GM18868 (cell line): ENCODE data around the gene EIF1B.

ENCODE experiments used
- ATAC-seq: cut with Tn5 transposase; IDR thresholded peaks from one replicate; pipeline ENCODE4 v1.9.1; 2021; ENCODE audit warnings: mild to moderate bottlenecking, moderate library complexity; ENCODE audit not compliant: unreplicated experiment

The EIF1B gene

DNA sequence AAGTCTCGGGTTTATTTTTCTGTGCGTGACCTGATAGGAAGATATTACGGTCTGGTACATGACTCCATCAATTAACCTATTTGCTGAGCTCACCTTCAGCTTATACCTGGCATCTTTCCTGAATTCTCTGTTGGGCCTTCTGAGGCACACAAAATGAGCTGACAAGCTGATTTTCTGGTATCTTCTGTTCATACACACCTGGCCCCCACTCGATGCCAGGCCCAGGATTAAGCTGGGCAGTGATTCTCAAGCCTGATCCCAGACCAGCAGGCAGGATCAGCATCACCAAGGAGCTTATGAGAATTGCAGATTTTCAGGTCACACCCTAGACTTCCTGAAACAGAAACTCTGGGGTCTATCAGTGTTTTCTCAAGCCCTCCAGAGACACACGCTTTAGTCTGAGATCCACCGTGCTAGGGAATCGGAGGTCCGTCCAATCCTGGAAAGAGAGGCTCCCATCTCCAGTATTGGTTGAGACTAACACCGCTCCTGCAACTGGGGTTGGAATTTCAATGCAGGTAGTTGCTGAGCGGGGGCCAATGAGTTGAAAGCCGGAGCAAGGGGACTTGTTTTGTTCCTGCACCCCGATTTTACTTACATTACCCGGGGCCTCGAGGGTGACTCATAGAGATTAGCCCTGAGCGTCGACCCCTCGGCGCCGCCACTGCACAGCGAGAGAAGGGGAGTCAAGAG, 636 bp upstream of the EIF1B start:
- peak; percentile 3 for ATAC-seq

- ATAC-seq, result peak; percentile 24
Observed at GRCh38 chr3:40309925-40310695, 603 bp downstream of the EIF1B start.

- no peak for ATAC-seq
Observed at GRCh38 chr3:40310705-40311104, 1.2 kb downstream of the EIF1B start.

DNA sequence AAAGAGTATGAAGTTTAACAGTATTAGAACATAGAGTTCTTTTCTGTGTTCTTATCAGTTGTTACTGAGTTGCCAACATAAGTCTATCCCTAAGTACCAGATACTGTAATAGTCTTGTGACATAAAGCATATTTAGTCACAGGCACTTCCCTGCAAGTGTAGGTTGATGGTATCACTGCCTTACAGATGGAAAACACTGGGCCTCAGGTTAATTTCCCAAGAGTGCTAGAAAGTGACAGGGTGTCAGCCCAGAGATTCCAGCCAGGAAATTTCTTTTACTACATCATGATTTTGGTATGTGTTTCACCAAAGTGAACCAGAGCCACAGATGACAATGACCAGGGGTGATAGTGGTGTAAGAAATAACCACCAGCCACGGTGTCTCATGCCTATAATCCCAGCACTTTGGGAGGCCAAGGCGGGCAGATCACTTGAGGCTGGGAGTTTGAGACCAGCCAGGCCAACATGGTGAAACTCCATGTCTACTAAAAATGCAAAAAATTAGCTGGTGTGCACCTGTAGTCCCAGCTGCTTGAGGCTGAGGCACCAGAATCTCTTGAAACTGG, 3.2 kb downstream of the EIF1B start:
- no peak for ATAC-seq

DNA sequence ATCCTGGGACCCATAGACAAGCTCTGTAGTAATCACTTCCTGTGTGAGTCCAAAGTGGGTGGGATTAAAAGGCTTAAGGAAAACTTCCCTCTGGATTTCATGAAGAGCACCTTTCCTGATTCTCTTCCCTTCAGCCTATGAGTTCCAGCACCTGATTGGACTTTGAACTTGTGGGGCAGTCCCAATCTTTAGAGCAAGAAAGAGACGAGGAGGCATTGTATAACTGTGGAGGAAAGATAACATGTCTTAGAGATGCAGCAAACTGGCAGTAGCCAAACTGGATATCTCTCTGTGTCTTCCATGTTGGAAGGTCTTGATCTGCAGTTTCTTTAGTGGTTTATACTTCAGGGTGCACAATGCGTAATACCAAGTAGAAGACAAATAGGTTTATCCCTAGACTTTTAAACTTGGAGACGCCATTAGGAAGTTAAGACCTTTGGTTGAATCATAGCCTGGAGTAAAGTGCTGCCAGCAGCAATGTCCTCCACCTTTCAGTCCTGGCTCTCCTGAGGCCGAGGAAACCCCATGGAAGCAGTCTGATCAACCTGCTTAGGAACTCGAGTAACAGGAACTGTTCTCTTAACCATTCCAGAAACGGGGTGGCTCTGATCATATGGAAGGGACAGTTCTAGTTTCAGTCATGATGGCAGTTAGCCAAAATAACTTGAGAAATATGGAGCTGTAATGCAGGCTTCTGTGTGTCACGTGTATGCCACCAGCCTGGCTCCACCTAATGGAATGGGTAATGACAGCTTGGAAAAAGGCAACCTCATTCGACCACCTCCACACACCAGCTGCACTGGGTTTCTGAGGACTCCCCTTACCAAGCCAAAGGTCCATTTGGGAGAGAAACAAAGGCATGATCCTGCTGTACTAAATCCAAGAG, 4.7 kb downstream of the EIF1B start:
- no peak for ATAC-seq

GRCh38 chr3:40317061-40317855, 7.8 kb downstream of the EIF1B start:
- ATAC-seq, result peak; percentile 87

DNA sequence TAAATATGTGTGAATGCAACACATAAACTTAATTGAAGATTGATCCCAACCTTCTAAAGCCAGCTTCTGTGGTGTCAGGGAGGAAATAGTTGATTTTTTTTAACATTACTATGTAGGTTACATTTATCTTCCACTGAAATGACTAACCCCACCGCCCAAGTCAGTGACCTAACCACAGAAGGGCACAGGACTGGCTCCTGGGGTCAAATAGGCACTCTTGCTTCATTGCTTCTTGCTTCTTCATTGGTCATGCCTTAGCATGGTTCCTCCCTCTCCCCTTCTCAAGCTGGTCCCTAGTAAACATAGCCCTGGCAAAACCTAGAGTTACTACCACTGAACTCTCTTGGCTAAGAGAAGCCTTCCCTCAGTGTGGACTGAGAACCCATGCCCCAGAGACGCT, 12.3 kb downstream of the EIF1B start:
- ATAC-seq, result no peak

DNA sequence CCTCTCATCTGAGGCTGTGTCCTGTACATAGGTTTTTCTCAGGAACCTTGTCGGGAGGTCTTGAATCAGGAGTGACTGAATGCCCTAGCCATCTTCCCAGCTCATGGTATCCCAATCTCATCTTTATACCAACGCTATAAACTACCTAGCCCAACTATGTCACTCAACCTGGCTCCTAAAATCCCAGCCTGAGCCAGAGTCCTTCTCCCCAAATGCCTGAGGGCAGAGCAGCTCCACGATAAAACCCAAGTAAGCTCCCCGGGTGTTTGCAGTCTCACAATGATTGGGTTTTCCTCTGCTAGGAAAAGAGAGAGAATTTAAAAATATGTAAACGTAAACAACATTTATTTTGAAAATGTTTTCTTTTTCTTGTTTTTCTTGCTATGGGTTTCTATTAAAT, 14.4 kb downstream of the EIF1B start:
- no peak for ATAC-seq

DNA sequence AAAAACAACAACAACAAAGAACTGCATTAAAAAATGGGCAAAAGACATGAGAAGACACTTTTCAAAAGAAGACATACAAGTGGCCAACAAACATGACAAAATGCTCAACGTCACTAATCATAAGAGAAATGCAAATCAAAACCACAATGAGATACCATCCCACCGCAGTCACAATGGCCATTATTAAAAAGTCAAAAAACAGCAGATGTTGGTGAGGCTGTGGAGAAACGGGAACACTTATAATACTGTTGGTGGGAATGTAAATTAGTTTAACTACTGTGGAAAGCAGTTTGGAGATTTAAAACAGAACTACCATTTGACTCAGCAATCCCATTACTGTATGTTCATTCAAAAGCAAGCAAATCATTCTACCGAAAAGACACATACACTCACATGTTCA, 15.1 kb downstream of the EIF1B start:
- no peak for ATAC-seq

DNA sequence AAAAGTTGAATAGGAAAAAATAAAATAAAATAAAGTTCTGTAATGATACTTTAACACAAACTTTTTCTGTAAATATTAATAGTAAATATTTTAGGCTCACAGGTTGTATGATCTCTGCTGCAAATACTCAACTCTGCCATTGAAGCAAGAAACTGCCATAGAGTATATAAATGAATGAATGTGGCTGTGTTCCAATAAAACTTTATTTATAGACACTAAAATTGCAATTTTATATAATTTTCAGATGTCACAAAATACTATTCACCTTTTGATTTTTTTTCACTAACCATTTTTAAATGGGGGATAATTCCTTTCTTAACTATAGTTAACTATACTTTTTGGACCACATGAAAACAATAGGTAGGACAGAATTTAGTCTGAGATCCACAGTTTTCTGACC, 16.0 kb downstream of the EIF1B start:
- ATAC-seq, result no peak

DNA sequence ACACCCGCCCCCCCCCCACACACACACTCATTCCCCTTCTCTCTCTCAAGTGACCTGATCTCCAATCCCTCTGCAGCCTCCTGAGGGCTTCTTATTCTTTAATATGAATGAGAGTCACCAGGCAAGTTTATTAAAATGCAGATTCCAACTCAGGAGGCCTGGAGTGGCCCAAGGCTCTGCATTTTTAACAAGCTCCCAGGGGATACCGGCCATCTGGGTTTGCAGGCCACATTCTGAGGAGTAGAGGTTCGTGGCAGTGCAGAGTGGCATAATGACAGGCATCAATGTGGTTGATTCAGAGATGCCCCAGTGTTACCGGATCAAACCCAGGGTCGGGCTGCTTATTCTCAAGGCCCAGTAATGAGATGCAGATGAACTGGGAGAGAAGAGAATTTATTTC, 18.9 kb downstream of the EIF1B start:
- ATAC-seq, result no peak

DNA sequence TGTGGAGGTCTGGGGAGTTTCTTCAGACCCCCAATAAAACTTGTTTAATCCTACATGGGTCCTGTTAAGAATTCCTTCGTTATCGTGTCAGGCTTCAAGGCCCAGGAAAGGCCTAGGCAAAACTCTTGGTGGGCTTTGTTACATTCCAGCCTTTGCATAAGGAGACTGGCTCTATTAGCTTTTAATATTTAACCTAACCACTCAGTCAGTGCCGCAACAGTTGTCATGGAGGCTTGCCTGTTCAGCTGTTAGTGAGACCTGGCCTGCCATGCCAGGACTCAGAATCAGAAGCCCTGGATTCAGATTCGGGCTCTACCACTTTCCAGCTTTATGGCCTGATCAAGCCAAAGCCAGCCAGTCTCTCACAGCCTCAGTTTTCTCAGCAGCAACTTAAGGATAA, 19.6 kb downstream of the EIF1B start:
- no peak for ATAC-seq

DNA sequence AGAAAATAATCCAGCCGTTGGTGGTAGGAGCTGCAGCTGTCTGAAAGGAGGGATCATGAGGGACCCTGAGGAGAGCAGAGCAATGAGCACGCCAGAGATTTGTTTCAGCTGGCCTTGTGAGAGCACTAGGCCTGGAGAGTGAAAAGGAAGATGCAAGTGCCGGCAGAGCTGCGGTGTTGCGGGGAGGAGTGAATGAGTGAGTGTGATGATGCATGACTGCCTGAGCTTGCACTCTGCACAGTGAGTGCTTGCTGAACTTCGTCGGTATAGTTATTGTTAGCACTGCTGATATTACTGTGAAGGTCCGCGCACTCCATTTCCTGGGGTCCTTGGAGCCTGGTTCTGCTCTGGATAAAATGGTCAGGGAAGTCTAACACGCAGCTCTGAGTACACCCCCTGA, 23.2 kb downstream of the EIF1B start:
- no peak for ATAC-seq

DNA sequence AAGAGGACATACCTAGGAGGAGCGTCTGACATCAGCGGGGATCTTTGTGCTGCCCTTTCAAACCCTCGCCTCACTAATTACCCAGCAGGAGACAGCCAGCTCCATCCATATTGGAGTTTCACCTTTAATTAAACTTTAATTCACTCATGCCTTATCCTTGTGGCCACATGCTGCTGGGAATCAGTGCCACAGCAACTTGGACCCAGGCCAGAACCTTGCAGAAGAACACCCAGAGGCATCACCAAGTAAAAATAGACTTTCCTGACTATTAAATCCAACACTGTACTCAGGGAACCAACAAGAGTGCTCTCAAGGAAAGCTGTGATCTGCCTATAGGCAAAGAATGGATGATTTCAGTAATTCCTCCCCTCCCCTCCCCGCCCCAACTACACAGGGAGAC, 23.9 kb downstream of the EIF1B start:
- ATAC-seq, result no peak

GRCh38 chr3:40333852-40334251, 24.3 kb downstream of the EIF1B start:
- ATAC-seq, result no peak

GRCh38 chr3:40336101-40336500, 26.6 kb downstream of the EIF1B start:
- ATAC-seq, result no peak

- ATAC-seq, result no peak
Observed at GRCh38 chr3:40336511-40337135, 27.1 kb downstream of the EIF1B start.

DNA sequence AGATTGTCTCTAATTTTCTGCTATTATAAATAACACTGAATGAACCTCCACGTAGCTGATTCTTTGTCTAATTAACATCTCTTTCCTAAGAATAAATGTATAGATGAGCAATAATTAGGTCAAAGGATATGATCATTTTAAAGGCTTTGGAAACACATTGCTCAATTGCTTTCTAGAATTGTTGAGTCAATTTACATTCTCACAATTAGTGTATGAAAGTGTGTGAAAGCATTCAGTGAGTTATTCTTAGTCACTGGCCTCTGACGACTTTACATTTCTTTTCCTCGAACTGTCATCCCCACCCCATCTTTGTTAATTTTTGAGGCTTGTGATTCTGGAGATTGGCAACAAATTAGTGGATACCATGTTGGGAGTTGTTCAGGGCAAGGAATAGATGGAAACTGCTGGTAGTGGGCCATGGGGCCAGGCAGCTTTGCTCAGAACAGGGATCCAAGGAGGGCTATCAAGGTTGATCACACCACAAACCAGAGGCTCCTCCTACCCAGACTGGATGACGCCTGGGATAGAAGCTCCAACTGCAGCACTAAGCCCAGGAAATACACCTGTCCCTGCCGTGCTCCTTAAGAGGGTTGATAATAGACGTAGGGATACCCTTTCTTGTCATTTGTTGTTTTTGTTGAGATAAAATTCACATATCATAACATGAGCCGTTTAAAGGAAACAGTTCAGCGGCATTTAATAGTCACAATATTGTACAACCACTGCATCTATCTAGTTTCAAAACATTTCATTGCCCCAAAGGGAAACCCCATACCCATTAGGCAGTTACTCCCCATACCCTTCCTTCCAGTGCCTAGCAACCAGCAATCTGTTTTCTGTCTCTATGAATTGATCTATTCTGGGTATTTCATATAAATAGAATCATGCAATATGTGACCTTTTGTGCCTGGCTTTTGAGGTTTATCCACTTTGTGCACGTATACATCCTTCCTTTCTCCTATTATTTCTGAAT, 27.9 kb downstream of the EIF1B start:
- peak; percentile 85 for ATAC-seq

GRCh38 chr3:40339871-40340270, 30.4 kb downstream of the EIF1B start:
- no peak for ATAC-seq
